Thoracic aorta (tissue), 2 donors: ENCODE results near the gene TMEM234. TPM values are rescaled to one million over a fixed set of nuclear protein-coding genes. Genes with fewer than 3 reads are reported as not detected.

ENCODE experiments used
- ATAC-seq: fragments of 150-250 bp; one replicate; pipeline ENCODE4 v1.8.0; 2017; ENCODE audit warnings: low read depth; ENCODE audit not compliant: insufficient number of reproducible peaks, low FRiP score
- DNase-seq: peaks from one replicate; pipeline ENCODE4 v3.0.0-alpha.2; 2020; ENCODE audit warnings: low spot score
- H3K27ac ChIP-seq, 2 donors: fragments of 200-600 bp; sonication (generic); 1 replicate in 1 of 2; 2 replicates in 1 of 2; pipeline ENCODE4 v1.5.1; 2016; ENCODE audit warnings: mild to moderate bottlenecking in 2 of 2, moderate library complexity in 2 of 2
- H3K27me3 ChIP-seq: fragments of 200-600 bp; sonication (generic); replicated peaks from 2 replicates; pipeline ENCODE4 v1.6.0; 2016; ENCODE audit warnings: mild to moderate bottlenecking; ENCODE audit not compliant: insufficient read depth
- H3K36me3 ChIP-seq: fragments of 200-600 bp; sonication (generic); one replicate; pipeline ENCODE4 v1.5.1; 2016
- H3K4me1 ChIP-seq, 2 donors: fragments of 200-600 bp; sonication (generic); 1 replicate in 1 of 2; 2 replicates in 1 of 2; pipeline versions ENCODE4 v1.5.1 to v1.6.0; 2016; ENCODE audit warnings: low read depth in 2 of 2, mild to moderate bottlenecking in 1 of 2; ENCODE audit not compliant: control insufficient read depth in 1 of 2
- H3K4me3 ChIP-seq: fragments of 200-600 bp; sonication (generic); 2 replicates; pipeline ENCODE4 v1.5.1; 2016; ENCODE audit warnings: mild to moderate bottlenecking
- H3K9me3 ChIP-seq: fragments of 200-600 bp; sonication (generic); 2 replicates; pipeline ENCODE4 v1.5.1; 2016
- CTCF ChIP-seq: fragments of 200-600 bp; sonication (generic); IDR thresholded peaks from one replicate; pipeline ENCODE4 v1.5.1; 2019; ENCODE audit warnings: antibody characterized with exemption
- total RNA-seq, 2 donors: library from RNA; depleted of rRNA; stranded (reverse); fragments of >200 nt; gene quantifications; one replicate each; pipeline versions ENCODE4 v1.1.0 to v1.2.3, GENCODE V29; 2016

TMEM234 gene
- total RNA-seq, 2 donors from 2014 or later = 9.5 to 20.0 TPM

DNA sequence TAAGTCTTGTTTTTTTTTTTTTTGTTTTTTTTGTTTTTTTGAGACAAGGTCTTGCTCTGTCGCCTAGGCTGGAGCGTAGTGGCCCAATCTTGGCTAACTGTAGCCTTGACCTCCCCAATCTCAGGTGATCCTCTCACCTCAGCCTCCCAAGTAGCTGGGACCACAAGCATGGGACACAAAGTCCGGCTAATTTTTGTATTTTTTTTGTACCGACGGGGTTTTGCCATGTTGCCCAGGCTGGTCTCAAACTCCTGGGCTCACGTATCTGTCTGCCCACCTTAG lies 35.0 kb upstream of the TMEM234 start:
- no peak overlapping the region for H3K4me3 ChIP-seq
- ATAC-seq (no peak), DNase-seq (no peak)
- no peaks in the 10 kb centered on the region for H3K36me3 ChIP-seq
- no peaks in the 10 kb centered on the region for H3K9me3 ChIP-seq
- no peak overlapping the region for H3K27ac ChIP-seq
- no peaks in the 10 kb centered on the region for H3K27me3 ChIP-seq
- TF ChIP-seq CTCF = no peak
- no peaks in the 10 kb centered on the region for H3K4me1 ChIP-seq

DNA sequence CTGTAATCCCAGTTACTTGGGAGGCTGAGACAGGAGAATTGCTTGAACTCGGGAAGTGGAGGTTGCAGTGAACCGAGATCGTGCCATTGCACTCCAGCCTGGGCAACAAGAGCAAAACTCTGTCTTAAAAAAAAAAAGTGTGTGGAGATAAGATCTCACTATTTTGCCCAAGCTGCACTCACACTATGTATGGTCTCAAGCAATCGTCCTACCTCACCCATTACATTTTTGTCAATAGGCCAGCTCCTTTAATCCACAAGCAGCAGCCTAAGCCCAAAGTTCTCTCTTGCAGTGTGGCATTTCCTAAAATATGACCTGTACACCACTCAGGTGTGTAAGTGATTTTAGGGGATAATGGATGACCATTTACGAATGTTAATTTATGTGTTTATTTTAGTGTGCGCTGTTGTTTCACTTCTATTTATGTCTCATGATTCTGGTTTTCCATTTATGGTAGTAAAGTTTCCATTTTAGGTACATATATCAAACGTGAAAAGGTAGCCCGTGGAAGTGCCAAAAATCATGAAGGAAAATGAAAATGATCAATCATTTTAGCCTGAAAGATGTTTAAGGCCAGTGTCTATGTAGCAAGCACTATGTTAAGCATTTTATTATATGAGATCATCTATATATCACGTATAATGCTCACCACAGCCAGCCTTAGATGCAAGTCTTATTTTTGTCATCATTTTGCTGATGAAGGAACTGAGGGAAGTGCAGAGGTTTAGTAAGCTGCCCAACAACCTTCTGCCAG lies 34.5 kb upstream of the TMEM234 start:
- no peak for ATAC-seq
- no peak for TF ChIP-seq CTCF
- no peaks in the 10 kb centered on the region for H3K27me3 ChIP-seq

GRCh38 chr1:32255072-32256071 lies 33.2 kb upstream of the TMEM234 start:
- H3K36me3 ChIP-seq = no peaks in the 10 kb centered on the region
- no peak for TF ChIP-seq CTCF
- no peak overlapping the region for H3K4me3 ChIP-seq
- H3K27ac ChIP-seq = no peak overlapping the region
- H3K4me1 ChIP-seq = no peaks in the 10 kb centered on the region
- DNase-seq (no peak), ATAC-seq (no peak)
- no peaks in the 10 kb centered on the region for H3K9me3 ChIP-seq
- no peaks in the 10 kb centered on the region for H3K27me3 ChIP-seq

More for the DNA sequence above, 34.5 kb upstream of the TMEM234 start:
- H3K27ac ChIP-seq = no peak overlapping the region
- no peaks in the 10 kb centered on the region for H3K4me1 ChIP-seq
- DNase-seq = no peak
- H3K9me3 ChIP-seq = no peaks in the 10 kb centered on the region
- no peak overlapping the region for H3K4me3 ChIP-seq
- H3K36me3 ChIP-seq = no peaks in the 10 kb centered on the region

DNA sequence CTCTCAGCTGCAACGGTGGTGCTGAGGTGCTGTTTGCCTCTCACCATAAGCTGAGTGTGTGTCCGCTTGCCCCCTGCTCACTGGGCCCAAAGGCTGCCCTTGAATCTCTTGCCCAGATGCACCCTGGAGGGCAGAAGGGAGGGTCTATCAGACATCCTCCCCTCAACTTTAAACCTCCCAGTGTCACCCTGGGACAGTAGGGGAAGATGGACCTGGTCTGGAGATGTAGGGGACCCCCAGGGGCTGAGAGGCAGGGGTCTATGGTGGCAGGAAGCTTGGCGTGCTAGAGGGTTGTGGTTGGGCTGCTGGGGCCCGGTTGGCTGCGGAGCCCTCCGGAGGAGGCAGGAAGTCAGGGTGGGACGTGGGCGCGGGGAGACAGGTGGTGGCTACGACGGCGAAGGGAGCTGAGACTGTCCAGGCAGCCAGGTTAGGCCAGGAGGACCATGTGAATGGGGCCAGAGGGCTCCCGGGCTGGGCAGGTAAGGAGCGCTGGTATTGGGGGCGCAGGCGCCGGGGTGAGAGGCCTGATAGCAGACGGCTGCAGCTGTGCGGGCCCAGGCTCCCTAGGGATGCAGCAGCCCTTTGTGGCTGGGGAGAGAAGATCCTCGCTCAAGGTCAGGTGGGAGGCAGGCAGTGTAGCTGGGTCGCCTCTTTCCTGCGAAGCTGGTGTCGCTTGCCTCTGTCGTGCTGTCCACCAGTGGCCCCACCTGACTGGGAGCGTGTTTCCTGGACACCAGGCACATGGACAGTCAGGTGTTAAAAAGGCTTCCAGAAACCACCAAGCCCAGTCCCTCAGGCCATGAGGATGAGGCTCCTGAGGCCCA lies 29.0 kb upstream of the TMEM234 start, which contains the start of gene LCK:
TSS of gene LCK (plus strand) at position 373 of the 824 bp plus-strand sequence. CDS start 23,065 bp downstream, outside the sequence.
- peak within 1 kb of the TSS; percentile 30 for H3K4me3 ChIP-seq
- no peak for ATAC-seq

More for the DNA sequence above, 29.0 kb upstream of the TMEM234 start, which contains the start of gene LCK:
- DNase-seq = no peak
- Histone ChIP-seq H3K9me3 (no peaks in the 10 kb centered on the region), H3K27me3 (no peaks in the 10 kb centered on the region), H3K4me1 (peaks cover 6 to 20% of the 10 kb centered on the region in 2 donors), H3K27ac (no peak within 1 kb of the TSS), H3K36me3 (no peaks in the 10 kb centered on the region)
- TF ChIP-seq CTCF = no peak
